ENCODE data around the gene SEC24D.

GRCh38 chr4:118774989-118775388, 60.9 kb downstream of the SEC24D start:
- TF ChIP-seq RXRA (IDR thresholded peaks at IDR 0.05; ENCODE audit: insufficient read depth, low read depth, low read length) (no peak), CTBP2 (IDR thresholded peaks at IDR 0.05; ENCODE audit: borderline replicate concordance, insufficient read depth, insufficient read length, low read length) (no peak), POLR2AphosphoS5 (IDR thresholded peaks at IDR 0.05; ENCODE audit: low read depth, low read length) (no peak), RAD21 (IDR thresholded peaks at IDR 0.05 in 1 of 2, conservative IDR thresholded peaks at IDR 0.05 in 1 of 2; ENCODE audit: low read depth in 2 of 2, low read length in 2 of 2) (no peak), EGR1 (IDR thresholded peaks at IDR 0.05; ENCODE audit: borderline replicate concordance, low read depth, low read length) (no peak), CHD1 (IDR thresholded peaks at IDR 0.05; ENCODE audit: low read depth, low read length) (no peak)
